ENCODE data around the gene TTC3.

Gene TTC3

DNA sequence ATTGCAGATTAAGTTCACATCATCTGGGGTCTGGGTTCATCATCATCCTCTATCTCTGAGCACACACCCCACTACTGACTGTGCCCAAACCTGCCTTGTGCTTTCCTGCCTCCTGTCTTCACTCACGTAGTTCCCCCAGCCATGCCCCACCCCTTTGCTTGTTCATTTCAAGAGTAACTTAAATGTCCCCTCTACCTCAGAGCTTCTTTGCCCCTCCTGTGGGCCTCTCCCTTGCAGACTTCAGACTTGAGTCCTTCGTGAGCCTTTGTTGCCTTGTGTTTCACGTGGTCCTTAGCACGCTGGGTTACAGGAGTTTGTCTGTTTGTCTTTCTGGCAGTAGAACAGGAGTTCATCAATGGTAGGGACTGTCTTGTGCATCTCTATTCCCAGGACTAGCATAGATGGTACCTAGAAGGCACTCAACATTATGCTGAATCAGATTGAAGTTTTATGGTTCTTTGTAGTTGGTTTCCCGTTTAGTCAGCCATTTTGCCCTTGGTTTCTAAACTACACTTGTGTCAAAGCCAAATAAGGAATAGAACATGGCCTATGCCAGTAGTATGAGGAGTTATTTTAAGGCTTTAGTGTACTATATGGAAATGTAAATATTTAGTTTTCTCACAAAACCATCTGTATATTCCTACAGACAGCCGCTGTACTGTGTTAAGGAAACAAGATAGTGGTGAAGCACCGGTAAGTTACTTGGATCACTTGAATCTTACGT lies 86.2 kb downstream of the TTC3 start:
- DNase-seq: no peak

DNA sequence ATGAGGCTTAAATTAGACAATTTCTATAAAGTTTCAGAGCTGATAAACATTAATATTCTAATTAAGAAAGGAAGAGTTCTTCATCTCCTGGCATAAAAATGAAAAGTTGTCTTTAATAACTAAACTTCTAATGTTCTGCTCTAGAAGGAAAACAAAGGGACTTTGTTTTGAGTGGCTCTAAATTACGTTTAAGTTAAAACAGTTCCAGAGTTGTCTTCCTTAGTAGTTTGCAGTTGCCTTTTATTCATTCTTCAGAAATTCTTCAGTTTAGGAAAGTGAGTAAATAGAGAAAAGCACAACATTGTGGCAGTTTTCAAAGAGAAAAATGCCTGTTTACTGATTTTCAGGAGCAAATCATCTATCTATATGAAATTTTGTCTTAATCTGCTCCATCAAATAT lies 86.9 kb downstream of the TTC3 start:
- no peak for DNase-seq

DNA sequence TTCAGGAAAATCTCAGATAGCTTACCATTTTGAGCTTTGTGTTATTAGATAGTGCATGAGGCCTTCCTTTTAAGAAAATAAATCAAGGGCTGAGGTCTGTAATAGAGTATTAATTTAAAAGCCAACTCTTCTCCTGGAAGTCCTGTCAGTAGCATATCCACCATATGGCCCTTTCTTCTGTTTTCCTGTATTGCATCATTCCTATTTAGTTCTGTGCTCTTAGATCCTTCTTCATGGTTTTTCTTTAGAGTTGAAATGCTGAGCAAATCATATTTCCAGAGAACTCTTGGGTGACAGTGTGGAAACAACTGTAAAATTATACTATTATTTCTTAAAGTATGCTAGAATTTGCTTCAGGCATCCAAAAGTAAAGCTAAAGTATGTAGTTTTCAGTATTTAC lies 91.7 kb downstream of the TTC3 start:
- DNase-seq: no peak

DNA sequence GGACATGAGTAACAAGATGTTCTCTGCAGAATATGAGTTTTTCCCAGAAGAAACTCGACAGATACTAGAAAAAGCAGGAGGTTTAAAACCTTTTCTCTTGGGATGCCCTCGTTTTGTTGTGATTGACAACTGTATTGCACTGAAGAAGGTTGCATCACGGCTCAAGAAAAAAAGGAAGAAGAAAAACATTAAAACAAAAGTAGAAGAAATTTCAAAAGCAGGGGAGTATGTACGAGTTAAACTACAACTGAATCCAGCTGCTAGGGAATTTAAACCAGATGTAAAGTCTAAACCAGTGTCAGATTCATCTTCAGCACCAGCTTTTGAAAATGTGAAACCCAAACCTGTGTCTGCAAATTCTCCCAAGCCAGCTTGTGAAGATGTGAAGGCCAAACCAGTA lies 92.5 kb downstream of the TTC3 start:
- no peak for DNase-seq

DNA sequence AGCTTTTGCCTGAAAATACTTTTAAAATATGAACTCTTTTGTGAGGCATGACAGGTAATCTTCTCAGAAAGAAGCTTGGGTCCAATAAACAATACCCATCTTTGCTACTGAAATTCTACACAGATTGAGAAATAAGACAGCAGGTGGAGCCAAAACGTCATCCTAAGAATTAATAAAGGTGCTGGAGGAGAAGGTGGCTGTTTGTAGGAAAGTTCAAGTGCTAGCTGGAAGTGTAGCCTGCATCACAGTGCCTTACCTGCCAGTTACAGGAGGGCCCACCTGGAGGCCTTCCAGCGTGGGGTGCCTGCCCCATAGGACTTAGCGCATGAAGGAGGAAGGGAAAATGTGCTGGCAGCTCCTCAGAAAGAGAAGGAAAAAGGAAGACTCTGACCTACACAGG lies 93.7 kb downstream of the TTC3 start:
- DNase-seq: no peak

DNA sequence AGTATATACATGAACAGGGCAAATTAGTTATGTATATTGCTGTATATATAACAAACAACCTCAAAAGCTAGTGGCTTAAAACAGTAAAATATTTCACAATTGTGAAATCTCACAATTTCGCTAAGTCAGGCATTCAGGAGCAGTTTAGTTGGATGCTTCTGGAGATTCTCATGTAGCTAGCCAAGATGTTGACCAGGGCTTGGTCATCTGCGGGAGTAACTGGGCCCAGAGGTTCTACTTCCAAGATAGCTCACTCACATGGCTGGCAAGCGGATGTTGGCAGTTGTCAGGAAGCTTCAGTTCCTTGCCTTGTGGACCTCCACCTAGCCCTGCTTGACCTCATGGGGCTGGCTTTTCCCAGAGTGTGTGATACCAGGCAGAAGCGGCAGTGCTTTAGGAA lies 95.6 kb downstream of the TTC3 start:
- DNase-seq: no peak

DNA sequence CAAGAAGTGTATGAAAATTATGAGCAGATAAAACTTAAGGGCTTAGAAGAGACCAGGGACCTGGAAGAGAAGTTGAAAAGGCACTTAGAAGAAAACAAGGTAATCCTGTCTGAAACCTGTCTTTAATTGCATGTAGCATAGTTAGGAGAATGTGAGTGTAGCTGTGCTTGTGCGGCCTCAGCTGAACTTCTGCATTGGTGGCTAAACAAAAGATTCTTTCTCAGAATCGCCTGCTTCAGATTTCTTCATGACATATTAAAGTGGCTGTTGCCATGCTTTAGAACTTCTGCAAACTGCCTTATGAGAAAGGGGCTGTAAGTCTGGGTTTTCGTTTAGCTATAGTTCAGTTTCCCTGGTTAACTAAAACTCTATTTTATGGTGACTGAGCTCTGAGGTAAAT lies 99.6 kb downstream of the TTC3 start:
- no peak for DNase-seq

DNA sequence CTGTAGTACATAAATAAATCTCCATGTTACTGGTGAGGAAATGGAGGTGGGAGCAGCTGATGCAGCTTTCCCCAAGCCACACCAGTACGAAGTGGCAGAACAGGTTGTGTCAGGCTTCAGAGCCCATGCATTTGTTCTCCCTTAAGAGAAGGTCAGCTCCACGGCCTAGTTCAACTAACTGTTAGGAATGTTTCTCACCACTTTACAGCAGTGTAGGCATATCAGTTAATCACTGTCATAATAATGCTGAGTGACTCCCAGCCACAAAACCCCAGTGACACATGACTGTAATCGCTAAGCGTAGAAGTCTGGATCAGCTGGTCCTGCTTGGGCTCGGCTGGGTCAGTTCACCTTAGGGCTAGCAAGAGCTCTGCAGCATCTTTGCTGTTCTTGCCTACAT lies 103.7 kb downstream of the TTC3 start:
- no peak for DNase-seq

DNA sequence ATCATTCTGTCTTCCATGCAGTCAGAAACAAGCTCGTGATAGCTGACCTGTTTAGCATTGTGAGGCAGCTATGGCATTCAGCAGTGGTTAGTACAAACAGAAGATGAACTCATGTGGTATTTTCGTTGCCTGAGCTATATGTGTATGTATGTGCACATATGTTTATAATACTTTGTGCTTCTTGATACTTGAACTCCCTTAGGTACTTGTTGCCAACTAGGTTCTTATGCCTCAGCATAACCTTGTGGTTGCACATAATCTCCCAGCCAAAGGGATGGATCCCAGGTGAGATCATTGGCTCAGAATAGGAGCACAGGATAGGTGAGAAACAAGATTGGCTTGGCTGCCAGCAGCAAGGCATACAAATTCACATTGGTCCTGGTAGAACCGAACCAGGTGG lies 108.0 kb downstream of the TTC3 start:
- DNase-seq: no peak

DNA sequence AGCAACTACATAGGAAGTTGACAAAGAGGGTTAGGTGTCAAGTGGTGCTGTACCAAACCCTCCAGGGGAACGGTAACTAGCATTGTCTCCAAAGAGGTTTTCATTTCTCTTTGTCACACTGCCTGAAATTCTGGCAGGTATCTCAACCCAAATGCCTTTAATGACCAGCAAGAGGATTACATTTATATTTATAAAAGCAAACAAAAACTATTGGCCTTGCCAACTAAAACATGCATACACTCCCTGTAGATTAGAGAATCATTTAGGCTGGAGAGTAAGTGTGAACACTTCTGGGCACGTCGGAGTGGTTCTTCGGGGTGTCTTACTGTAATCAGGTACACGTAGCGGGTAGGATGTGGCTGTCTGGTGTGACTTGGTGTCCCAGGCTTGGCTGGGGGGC lies 109.2 kb downstream of the TTC3 start:
- no peak for DNase-seq

DNA sequence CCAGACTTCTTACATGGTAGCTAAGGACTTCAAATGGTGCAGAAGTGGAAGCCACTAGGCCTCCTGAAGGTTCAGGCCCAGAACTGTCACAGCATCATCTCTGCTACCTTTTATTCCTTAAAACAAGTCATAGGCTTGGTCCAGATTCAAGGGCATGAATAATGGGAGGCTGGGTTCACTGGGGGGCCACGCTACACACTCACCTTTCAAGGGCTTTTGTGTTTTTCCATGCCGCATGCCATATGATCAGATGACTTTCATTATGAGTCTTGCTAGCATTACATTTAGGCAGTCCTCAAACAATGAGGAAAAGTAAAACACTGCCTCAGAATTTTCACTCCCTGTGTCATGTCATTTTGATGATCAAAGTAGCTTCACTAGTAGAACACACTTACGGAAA lies 110.7 kb downstream of the TTC3 start:
- DNase-seq: no peak

DNA sequence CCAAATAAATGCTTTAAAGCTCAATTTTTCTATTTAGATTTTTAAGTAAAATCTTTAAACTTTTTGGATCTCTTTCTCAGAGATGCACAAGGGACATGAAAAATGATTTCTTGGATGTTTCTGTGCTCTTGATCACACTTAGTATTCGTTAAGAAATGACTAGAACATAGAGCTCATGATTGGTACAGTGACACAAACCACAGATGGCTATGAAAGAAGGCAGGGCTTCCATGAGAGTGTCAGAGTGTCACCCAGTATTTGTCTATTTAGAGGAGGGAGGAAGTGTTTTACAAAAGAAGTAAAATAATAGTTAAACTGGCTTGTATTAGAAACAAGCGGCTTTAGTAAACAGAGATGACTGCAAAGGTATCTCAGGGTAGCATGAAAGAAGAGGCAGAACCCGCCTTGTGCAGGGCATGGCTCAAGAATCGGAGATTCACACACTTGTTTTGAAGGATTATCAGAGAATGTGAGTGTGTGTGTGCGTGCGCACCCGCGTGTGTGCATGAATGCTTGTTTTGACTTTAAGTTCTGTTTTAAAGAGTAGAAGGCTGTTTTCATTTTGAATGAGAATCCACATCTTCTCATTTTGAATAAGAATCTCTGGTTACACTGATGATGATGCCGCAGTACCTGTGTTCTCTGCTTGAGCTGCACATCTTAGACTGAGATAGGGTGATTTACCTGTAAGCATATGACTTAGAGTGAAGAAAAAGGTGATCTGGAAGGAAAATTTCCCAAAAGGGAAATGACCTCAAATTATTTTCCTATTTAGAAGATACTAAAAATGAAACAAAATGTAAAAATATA lies 111.9 kb downstream of the TTC3 start:
- DNase-seq: no peak

DNA sequence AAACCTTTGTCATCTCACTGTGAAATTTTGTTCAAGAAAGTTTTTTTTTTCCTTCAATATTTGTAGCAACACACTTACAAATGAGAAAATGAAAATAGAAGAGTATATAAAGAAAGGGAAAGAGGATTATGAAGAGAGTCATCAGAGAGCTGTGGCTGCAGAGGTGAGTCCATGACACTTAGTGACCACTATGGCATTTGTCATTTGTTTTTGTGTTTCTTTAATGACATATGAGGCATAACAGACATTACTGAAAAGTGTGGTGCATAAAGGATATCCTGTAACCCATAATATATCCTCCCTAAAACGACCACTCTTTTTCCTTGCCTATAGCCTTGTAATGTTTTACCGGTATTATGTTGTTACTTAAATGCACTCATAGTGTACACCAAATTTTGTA lies 113.9 kb downstream of the TTC3 start:
- DNase-seq: no peak

DNA sequence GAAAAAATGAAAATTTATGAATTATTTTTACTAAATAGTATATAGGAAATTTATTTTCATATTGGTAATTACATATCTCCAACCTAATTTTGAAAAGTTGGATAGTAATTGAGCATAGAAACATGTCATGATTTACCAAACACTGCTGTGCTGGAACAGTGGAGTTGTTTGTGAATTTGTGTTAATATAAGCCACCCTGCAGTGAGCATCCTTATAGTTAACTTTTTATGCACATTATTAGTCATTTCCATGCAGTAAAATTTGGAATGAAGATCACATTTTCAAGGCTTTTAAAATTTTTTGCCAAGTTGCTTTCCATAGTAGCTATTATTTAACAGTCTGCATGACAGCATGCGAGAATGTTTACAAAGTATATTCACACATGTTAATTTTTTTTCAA lies 115.8 kb downstream of the TTC3 start:
- DNase-seq: no peak

DNA sequence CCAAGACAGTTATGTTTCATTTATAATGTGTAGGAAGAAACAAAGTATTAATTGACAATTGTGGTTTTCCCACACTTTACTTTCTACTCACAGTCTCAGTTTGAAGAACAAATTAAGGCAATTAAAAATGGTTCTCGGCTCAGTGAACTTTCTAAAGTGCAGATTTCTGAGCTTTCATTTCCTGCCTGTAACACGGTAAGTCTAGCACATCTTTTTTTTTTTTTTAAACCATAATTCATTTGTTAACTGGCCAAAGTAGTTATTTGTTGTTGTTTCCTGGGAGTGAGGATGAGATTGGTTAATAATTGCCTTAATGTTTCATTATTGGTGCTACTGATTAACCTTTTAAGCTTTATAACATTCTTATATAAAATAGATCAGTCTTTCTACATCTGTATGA lies 119.0 kb downstream of the TTC3 start:
- no peak for DNase-seq

DNA sequence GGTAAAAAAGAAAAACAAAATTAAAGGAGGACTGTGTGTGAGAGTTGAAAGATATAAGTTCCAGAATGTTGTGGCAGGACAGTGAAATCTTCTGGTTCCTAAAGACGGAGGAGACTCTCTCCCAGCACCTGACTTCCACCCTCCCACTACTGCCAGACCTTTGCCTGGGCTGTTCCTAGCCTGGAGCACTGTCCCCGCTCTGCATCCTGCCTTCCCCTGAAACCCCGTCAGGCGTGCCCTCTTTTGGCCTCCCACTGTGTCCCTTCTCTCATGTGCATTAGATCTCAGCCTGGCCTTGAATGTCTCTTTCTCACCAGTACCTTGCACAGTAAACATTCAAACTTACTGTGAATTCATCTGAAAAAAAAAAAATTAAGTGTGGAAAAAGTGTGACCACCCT lies 120.0 kb downstream of the TTC3 start:
- DNase-seq: no peak

DNA sequence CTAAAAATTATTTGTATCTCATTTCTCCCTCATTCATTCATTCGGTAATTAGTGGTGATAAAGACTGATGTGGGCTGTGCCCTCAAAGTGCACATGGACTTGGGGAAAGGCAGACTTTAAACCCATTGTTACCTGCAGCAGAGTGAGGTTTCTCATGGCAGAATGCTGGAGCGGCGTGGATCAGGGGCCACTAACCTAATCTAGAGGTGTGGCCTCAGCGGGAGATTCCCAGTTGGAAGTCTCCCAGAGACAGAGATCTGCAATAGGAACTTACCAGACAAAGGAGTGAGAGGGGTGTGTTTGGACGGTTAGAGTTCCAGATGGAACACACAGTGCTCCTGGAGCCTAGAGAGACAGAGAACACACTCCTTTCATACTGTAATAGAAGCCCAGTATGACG lies 120.6 kb downstream of the TTC3 start:
- no peak for DNase-seq

DNA sequence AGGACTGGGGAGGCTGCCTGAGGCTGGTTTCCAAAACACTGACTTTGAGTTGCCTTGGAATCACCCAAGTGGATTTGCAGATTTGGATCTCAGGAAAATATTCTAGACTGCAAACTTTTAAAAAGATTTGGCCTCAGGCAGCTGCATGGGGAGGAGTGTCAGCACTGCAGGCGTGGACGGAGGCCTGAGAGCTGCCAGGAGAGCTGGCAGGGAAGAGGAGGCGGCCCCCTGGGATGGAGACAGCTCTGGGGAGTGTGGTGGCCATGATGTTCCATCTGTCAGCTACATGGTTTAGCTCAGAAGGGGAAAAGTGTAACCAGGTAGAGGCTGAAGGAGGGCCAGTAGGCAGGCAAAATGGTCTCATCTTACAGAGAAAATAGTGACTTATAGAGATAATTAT lies 122.0 kb downstream of the TTC3 start:
- no peak for DNase-seq

DNA sequence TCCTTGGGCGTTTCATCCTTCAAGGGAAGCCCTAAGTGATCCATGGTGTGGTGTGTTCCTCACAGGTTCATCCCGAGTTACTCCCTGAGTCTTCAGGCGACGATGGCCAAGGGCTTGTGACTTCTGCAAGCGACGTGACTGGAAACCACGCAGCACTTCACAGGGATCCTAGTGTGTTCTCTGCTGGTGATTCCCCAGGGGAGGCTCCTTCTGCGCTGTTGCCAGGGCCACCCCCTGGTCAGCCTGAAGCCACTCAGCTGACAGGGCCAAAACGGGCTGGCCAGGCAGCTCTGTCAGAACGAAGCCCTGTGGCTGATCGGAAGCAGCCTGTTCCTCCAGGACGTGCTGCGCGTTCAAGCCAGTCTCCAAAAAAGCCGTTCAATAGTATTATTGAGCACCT lies 122.6 kb downstream of the TTC3 start:
- DNase-seq: no peak

DNA sequence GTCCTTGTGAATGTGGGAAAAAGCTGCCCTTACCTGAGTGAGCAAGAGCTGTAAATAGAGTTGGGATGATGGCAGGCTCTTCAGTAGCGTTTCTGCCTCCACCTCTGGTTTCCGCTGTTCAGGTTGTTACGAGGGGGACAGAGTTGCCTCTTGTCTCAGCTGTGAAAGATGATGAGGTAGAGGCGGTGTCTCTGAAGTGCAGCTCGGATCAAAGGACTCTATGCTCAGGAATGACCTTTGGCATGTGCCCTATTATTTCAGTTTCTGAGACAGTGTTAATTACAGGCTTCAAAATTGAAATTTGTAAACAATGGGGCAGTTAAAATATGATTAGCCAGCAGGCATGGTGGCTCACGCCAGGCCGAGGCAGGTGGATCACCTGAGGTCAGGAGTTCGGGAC lies 123.8 kb downstream of the TTC3 start:
- DNase-seq: no peak

DNA sequence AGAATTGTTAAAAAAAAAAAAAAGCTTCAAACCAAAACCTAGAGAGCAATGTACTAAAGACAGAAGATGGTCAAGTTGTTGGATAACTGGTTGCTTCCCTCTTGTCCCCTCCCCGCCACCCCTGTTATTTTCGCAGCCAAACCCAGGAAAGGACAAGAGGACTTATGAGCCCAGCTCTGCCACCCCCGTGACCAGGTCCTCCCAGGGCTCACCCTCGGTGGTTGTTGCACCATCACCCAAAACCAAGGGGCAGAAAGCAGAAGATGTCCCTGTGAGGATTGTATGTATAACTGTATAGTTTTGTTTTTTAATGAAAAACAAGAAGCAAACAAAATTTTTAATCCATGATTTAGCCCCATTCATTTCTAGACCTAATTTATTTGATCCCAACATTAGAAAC lies 124.7 kb downstream of the TTC3 start:
- DNase-seq: no peak

DNA sequence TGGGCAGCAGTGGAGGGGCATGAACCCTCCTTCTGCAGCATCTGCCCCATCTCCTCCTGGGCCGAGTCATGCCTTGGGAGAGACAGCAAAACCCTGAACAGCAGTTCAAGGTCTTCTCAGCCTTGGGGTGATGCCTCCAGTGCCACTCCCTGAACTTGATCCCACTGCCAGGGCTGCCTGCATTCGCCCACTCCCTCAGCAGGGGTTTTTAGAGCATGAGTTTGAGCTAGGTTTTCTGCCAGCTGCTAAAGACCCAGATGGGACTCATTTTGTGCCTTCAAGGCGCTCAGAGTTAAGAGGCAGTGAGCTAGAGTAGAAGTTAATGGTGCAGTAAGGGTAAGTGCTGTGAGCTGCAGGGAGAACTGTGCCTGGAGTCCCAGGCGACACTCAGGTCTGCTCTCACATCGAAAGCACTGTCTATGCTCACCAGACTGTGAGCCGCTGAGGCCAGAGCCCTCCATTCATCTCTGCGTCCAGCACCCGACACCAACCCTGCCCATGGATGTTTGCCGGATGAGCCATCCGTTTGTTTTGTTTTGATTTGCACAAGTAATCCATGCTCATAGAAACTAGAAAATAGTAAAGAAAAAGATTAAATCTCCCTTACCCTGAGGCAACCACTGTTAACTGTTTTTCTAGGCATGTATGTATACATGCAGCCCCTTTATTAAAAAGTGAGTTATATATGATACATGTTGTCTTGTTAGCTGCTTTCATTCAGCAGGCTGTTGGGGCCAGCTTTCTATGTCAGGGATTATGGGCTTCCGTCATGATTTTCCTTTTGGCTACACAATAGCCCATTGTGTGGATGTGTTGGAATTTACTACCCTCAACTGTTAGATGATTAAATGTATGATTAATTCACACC lies 126.2 kb downstream of the TTC3 start:
- no peak for DNase-seq

DNA sequence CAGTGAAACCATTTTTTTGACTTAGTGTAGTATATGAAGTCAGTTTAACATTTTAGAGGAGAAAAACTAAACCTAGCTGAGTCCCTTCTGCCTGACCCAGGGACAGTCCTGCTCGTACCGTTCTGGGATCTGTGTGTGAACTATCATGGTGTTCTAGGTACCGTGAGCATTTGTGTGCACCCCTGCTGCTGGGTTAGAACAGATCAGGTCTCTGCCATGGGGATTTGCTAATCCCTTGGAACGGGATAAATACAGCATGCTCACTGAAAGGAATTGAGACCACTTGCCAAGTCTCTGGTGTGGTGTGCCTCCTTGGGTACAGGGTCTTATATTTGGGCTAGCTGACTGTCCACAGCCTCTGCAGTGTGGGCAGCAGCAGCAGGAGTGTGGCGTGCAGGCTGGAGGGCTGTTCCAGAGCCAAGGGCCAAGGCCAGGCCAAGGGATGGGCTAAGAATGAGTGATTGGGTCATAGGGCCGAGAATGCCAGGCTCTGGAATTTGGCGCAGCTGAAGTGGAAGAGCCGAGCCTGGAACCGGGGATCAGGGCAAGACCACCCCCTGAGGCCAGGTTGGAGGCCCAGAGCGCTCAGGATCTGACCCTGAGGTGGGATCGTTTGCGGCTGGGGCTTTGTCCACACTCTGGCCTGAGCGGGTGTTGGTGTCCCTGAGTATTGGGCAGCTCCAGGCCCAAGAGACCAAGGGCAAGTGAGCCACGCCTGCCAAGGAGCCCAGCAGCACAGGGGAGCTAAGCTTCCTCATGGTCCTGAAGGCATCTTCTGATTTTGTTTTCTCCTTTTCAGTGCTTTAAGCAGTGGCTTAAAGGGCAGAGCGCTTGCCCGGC lies 127.8 kb downstream of the TTC3 start:
- no peak for DNase-seq

All from GDM1 (cell line).